Superior temporal gyrus (tissue), 1 donor: Measurements from ENCODE around the gene TYRO3.

Source experiments
- DNase-seq: peaks from one replicate; pipeline ENCODE4 v3.0.0-alpha.2; 2016; ENCODE audit errors: extremely low spot score

TYRO3 gene

DNA sequence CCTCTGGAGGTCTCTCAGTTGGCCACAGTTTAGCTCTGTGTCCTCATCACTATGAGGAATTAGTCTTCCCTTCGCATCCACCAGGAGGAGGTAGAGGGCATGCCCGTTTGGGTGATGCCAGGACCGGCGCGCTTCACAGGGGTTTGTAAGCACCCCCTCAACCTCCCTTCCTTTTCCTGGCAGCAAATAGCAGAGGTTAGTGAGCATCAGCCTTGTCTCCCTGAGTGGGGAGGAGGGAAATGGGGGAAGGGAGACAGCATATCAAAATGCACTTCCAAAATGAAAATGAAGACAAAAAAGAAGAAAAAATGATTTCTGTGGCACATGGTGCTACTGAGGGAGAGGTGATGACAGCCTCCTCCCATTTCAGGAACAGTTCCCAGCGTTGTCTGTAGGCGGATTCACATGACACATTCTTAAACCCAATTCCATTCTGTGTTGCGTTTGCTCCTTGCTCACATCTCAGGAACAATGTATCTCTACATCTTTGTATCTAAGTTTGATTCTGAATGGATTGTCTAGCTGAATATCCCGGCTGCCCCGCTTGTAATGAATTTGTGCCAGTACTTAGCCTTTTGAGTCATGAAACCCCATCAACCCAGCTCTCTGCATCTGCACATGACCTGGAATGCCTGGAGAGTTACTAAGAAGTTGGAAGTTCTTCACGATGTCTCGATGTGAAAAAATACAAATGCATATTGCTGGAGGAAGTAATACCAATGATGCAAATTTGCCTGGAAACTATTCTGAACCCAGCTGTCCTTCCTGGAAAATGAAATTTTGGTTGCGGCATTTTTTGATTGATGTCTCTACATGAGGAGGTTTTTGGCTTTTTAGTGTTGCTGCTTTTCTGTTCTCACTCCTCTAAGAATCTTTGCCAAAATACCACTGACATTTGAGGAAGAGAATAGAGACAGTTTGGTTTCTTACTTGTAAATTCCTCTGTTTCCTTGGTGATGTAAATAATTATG, 45.2 kb downstream of the TYRO3 start:
- peak; percentile 85 for DNase-seq

DNA sequence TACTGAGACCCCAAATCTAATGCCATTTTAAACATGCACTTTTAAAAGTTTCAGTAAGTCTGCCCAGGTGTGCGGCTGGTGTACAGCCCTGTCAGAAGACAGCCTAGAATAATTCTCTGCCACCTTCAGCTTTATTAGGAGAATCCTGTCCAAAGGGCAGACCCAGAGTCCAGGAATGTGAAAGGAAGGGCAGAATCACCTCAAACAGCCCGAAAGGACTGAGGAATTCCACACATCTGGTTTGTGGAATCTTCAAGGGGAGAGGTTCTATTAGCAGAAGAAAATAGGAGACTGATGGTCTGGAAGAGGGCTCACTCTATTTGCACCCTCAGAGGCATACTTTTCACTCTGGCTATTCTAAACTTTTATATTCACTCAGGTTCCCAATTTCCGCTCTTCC, 46.6 kb downstream of the TYRO3 start:
- no peak for DNase-seq

DNA sequence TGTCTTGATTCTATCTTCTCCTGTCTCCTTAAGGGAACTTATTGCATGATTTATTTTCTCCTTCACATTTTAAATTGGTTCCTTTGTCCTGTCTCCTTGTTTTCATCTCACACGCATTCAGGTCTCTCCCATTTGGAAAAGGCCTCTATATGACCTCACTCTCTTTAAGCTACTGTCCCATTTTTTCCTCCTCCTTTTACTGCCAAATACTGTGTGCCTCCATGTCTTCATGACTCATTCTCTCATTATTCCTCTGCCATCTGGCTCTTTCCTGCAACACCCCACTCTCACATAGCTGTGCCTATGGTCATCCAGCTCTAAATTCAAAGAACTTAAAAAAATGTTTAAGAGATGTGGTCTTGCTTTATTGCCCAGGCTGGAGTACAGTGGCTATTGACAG, 48.0 kb downstream of the TYRO3 start:
- peak; percentile 67 for DNase-seq

DNA sequence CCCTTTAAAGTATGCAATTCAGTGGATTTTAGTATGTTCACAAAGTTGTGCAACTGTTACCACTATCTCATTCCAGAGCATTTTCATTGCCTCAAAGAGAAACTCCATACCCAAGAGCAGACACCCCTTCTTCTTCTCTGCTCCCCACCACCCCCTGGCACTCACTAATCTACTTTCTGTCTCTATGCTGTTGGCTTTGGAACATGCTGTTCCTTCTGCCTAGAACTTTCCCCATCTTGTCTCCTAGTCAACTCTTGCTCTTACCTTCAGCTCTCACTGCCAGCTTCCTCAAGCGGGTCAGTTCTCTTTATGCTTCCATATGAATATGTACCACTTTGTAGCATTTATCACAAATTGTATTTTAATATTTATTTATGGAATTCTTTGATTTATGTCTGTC, 50.1 kb downstream of the TYRO3 start:
- DNase-seq, result no peak

DNA sequence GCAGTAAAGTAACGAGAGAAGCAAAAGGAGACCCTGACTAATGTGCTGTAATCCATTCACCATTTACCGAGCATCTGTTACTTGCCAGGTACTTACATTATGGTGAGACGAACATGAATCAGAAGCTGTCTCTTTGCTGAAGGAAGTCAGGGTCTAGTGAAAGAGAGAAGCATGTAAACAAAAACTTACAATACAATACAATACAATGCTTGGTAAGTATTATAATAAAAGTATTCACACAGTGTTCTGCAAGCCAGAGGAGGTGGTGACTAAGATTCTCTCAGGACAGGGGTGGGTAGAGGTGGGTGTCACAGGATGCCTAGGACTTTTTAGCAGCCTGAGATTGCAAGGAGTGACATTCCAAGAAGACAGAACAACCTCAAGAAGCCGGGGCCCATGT, 51.0 kb downstream of the TYRO3 start:
- DNase-seq, result no peak

DNA sequence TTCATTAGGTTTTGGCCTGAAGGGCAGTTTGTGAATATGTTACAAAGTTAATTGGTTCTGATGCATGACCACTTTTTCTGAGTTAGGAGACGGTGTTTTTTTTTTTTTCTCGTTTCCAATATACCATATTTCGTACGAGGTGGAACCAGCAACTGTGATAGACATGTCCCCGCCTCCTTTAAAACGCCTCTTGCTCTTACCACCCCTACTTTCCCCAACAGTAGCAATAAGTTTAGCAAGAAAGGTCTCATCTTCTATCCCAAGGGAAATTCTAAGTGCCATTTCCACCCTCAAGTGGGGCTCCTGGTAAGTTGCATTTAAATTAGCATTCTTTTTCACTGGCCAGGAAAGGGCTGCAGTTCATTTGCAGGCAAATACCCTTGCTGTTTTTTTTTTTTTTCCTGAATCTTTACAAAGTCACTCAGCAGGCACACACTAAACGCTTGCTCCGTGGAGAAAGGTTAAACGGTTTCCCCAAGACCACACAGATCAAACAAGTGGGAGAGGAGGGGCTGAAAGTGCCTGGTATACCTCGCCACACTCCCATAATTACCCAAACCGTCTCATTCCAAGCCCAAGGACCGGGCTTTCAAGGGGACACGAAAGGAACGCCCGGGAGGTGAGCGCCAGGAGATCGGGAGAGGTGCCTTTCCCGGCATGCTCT, 61.7 kb downstream of the TYRO3 start:
- no peak for DNase-seq

DNA sequence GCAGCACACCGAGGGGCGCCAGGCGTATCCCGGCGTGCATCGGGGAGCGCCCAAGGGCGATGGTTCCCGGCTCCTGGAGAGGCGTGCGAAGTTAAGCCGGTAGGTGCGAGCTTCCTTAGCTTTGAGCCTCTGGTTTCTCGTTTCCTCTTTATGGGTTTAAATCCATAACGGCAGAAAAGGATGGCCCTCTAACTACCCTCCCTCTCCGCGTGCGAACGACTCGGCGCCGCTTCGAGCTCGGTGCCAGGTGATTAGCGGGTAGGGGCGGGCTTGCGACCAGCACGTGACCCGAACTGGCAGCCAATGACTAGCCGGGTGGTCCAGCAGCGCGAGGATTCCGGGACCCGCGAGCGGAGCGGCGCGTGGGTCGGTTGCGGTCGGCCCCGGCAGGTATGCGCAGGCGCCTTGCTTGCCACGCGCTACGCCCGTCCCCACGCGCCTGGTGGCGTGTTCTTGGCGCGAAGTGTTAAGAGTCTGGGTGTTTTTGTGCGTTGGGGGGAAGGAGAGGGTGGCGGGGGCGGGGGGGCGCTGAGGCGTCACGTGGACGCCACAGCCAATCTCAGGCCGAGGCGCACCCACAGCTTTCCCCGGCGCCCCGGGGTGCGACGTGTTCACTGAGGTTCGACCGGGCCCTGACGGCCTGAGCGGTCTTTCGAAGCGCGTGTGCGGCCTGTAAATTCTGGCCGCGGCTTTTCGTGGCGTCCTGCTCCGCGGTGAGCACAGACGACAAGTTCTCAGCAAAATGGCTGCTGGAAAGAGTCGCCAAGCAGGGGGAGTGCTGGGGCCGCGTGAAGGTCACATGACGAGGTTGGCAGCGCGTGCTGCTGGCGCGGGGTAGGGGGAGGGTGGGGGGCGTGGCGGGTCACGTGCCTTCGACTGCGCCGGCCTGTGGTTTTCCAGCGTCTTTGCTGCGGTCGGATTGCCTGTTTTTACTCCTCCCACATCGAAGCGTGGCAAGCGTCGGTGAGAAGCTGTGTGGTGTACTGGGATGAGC, 62.5 kb downstream of the TYRO3 start:
- DNase-seq, result peak; percentile 85

DNA sequence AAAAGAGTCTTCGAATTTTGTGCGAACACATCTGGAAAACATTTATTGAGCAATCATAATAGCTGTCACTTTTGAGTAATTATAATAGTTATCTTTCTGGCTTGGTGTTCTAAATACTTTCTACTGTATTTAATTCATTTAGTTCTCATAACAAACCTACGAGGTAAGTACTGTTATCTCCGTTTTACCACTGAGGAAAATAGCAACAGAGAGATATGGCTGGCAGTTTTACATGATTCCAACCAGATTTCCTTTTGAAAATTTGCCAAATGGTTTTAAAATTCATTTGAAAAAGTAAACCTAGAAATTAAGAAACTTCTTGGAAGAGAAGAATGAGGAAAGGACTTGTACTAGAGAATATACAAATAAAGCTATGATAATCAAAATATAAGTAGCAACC, 63.9 kb downstream of the TYRO3 start:
- no peak for DNase-seq

DNA sequence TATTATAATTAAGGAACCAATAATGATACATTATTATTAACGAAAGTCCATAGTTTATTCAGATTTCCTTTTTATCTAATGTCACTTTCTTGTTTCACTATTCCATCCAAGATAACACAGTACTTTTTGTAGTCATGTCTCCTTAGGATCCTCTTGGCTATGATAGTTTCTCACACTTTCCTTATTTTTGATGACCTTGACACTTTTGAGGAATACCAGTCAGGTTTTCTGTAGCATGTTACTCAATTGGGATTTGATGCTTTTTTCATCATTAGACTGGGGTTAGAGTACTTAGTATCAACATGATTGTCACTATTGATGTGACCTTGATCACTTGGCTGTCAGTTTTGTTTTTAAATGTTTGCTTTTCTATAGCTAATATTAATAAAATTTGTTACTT, 68.2 kb downstream of the TYRO3 start:
- no peak for DNase-seq

DNA sequence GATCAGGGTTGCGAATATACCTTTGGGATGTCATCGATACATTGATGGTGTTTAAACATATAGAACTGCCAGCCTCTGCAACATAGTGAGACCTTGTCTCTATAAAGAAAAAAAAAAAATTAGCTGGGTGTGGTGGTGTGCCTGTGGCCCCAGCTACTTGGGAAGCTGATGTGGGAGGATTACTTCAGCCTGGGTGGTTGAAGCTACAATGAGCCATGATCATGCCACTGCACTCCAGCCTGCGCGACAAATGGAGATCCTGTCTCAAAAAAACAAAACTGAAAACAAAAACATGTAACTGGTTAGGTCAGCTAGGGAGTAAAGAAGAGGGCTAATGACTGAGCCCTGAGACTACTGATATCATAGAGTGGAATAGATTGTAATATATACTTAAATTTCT, 70.5 kb downstream of the TYRO3 start:
- no peak for DNase-seq

DNA sequence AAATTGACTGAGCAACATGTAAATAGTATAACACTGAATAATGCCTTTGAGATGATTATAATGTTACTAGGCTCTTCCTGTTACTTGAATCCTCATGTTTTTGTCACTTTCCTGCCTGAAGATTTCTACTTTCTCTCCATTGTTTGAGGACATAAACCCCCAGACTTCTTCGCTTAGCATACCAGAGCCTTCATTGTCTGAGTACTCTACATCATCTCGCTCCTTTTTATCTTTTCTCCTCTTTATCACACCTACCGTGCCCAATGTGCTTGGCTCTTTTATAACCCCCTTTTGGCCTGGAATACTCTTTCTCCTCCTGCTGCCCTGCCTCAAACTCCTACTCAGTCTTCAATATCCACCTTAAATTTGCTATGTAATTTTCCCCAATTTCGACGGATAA, 70.9 kb downstream of the TYRO3 start:
- DNase-seq, result no peak

DNA sequence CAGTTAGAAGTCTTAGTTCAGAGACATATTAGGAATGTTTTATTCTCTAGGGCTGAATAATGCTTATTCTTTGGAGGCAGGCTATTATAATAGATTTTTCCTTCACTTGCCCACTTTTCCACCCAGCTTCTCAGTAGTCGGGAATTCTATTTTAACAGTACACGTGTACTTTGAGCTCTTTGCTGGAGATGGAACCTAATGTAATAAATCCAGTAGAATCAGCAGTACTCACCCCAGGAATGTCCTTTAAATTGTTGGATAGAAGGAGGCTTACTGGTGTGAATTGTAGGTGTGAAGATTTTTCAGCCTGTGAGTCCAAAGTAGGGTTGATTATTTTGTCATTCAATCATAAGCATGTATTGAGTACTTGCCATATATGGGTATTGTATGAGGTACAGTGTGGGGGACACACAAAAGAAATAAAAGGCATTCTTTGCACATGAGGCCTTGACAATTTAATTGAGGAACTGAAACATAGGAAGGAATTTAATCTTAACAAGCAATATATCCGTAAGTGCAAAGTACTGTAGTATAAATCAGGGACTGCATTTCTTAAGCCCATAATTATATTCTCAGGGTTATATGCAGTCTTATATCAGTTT, 71.7 kb downstream of the TYRO3 start:
- DNase-seq, result no peak

DNA sequence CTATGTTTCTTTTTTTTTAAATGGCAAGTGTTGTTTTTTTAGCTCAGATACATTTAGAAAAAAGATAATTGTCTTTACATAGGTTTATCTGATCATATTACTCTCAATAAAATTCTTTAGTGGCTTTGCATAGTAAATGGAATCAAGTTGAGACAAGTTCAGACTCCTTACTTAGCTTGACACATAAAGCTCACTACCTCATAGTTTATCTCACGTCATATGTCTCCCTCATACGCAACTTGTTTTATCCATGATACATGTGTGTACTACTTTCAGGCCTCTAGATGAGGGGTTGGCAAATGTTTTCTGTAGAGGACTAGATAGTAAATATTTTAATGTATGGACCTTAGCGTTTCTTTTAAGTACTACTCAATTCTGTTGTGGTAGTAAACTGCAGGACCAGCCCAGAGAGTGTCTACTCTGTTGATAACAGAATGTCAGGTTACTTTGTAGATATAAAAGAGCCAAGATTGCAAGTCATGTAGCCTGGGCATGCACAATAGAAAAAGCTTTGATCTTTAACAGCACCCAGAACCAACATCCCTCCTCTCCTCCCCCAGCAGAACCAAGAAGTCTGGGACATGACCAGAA, 73.0 kb downstream of the TYRO3 start:
- no peak for DNase-seq
